Omental fat pad (tissue), 4 donors: Measurements from ENCODE around the gene CBX2. TPM values are rescaled to one million over a fixed set of nuclear protein-coding genes. Genes with fewer than 3 reads are reported as not detected.

Experiments used
- ATAC-seq: fragments of 150-250 bp; one replicate; pipeline ENCODE4 v1.9.1; 2016; ENCODE audit warnings: mild to moderate bottlenecking, moderate library complexity; ENCODE audit not compliant: low FRiP score
- DNase-seq: peaks from one replicate; pipeline ENCODE4 v3.0.0-alpha.2; 2019; ENCODE audit warnings: low spot score
- total RNA-seq, 4 donors: library from RNA; depleted of rRNA; stranded (reverse); fragments of >200 nt; gene quantifications; one replicate each; pipeline ENCODE4 v1.1.0, GENCODE V29; 2016
- TF ChIP-seq, protein P1 (sequence below), 3 donors: fragments of 450-650 bp; IDR thresholded peaks; one replicate each; pipeline ENCODE4 v1.5.1; 2016 to 2017; ENCODE audit warnings: antibody characterized with exemption in 3 of 3, mild to moderate bottlenecking in 3 of 3, moderate library complexity in 2 of 3

The CBX2 gene
- total RNA-seq, 4 donors from 2014 or later, result 0.28 to 5.2 (median 1.5) TPM

DNA sequence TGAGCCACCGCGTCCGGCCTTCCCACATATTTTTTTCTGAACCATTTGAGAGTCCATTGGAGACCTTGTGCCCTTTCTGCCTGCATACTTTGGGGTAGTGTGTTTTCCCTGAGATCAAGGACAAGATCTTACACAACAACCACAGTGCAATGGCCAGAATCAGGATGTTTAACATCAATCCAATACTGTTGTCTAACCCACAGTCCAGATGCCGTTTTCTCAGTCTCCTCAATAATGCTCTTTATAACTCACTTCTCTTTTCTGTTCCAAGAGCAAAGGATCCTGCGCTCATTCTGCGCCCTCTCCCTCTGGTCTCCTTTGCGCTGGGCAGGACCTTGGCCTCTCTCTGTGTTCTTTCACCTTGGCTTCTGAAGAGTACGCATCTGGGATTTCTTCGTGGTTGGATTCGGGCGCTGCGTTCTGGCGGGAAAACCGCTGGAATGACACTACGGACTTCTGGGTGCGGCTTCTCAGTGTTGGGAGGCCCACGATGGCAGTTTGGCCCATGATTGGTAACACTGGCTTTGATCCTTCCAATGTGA lies 44.7 kb downstream of the CBX2 start:
- DNase-seq (no peak), ATAC-seq (no peak)
- TF ChIP-seq, protein P1, sequence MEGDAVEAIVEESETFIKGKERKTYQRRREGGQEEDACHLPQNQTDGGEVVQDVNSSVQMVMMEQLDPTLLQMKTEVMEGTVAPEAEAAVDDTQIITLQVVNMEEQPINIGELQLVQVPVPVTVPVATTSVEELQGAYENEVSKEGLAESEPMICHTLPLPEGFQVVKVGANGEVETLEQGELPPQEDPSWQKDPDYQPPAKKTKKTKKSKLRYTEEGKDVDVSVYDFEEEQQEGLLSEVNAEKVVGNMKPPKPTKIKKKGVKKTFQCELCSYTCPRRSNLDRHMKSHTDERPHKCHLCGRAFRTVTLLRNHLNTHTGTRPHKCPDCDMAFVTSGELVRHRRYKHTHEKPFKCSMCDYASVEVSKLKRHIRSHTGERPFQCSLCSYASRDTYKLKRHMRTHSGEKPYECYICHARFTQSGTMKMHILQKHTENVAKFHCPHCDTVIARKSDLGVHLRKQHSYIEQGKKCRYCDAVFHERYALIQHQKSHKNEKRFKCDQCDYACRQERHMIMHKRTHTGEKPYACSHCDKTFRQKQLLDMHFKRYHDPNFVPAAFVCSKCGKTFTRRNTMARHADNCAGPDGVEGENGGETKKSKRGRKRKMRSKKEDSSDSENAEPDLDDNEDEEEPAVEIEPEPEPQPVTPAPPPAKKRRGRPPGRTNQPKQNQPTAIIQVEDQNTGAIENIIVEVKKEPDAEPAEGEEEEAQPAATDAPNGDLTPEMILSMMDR (IDR thresholded peaks at IDR 0.05), result no peak

DNA sequence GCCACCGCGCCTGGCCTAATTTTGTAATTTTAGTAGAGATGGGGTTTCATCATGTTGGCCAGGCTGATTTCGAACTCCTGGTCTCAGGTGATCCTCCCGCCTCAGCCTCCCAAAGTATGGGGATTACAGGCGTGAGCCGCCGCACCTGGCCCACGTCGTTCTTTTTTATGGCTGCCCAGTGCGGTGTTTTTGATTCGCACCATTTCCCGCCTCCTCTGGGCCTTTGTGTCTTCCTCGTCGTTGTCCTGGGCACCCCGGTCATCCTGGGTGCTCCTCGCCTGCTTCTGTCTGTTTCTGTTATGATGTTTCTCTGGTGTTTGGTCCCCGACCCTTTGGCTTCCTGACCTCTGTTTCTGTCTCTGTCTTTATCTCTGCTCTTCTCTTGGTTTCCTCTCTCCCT lies 46.3 kb downstream of the CBX2 start:
- TF ChIP-seq, protein P1 (IDR thresholded peaks at IDR 0.05), result no peak
- ATAC-seq, result no peak

DNA sequence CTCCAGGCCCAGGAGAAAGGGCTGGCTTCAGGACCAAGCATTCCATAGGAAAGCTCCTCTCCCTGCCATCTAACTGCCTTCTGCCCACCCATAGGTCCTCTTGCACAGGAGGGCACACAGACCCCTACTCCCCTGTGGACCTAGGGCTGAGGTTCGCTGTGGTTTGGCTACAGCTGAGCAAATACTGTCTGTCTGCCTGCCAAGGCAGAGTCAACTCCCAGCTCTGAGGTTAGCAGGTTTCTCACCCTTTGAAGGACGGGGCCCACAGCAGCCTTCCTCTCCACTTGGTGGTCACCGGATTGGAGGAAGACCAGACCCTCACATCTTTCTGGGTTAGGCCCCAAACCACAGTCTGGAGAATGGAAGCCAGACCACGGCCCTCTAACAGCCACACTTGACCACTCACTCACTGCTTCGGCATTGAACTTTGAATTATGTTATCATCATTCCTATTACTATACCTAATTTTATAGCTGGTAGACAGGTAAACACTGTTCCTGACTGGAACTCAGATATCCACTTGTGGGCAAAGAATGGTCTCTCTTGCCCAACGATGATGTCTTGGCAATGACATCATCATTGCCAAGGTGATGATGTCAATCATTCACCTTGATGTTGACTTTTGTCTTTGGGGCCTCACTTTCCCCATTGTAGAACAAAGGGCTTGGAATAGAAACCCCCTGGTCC lies 47.1 kb downstream of the CBX2 start:
- ATAC-seq (no peak), DNase-seq (no peak)
- TF ChIP-seq, protein P1 (IDR thresholded peaks at IDR 0.05), result no peak

More for the DNA sequence above, 46.3 kb downstream of the CBX2 start:
- no peak for DNase-seq

DNA sequence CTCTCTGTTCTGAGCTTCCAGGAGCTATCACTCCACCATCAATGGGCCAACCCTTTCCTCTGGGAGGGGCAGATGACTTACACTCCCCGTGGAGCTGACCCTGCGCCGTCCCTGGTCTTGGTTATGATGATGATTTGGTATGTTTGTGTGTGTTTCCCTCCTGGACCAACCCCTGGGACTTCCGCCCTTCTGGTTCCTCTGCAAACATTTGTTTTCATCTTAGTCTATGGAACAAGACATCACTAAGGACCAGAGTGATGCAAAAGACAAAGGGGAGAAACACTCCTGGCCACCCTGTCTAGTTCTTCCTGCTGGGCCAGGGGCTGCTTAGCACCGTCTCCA lies 47.6 kb downstream of the CBX2 start:
- ATAC-seq (no peak), DNase-seq (no peak)
- TF ChIP-seq, protein P1 (IDR thresholded peaks at IDR 0.05), result no peak

DNA sequence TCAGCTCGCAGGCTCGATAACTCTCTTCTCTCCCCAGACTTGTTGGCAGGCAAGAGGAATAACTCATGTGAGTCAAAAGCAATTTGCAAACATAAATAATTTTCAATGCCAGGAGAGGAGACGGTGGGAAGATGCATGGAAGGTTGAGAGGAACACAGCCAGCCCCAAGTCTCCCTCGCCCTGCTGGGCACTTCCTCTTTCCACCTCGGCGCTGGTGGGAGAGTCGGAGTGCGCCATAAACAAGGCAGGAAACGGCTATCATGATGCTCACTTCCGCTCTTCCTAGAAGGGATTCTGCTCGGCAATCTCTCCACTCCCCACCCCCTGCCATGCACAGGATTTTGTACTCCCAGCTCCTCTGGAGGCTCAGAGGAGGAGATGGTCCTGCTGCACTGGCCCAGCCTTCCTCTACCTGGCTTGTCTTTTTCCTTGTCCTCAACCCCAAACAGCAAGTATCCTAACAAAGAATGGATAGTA lies 48.3 kb downstream of the CBX2 start:
- TF ChIP-seq, protein P1 (IDR thresholded peaks at IDR 0.05), result no peak
- DNase-seq (no peak), ATAC-seq (peak; percentile 24)

DNA sequence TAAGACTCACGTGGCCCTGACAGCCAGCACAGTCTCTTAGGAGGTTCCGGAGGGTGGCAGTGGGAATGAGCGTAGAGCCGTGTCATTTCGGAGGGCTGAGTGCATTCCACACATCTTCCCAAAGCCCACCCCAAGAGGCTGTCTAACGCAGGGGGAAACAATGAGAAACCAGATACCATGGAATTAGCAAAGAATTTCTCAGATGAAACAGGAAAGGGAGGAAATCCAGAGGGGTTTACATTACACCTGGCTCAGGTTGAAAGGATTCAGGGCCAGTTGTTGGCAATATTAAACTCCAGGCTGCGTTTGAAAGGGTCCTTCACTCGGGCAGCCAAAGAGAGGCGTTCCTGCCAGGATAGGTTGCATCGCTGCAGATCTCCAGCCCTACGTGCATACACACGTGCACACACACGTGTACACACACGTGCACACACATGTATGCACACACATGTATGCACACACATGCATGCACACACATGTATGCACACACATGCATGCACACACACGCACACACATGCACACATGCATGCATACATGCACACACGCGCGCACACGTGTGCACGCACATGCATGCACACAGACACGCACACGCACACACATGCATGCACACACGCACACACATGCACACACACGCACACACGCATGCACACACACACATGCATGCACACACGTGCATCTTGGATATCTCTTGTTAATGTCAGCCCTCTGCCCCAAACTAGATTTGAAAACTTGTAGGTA lies 49.1 kb downstream of the CBX2 start:
- no peak for DNase-seq
- no peak for ATAC-seq
- TF ChIP-seq, protein P1 (IDR thresholded peaks at IDR 0.05), result no peak
